Esophagus muscularis mucosa (tissue), 4 donors: ENCODE data around the gene CFAP68. TPM values are rescaled to one million over a fixed set of nuclear protein-coding genes. Genes with fewer than 3 reads are reported as not detected.

Experiments
- DNase-seq: peaks from one replicate; pipeline ENCODE4 v3.0.0-alpha.2; 2017; ENCODE audit errors: extremely low spot score
- H3K27ac ChIP-seq, 4 donors: fragments of 200-600 bp; sonication (generic); replicated peaks in 1 of 4; 1 replicate in 3 of 4; 2 replicates in 1 of 4; pipeline ENCODE4 v1.5.1; 2016 to 2019; ENCODE audit warnings: mild to moderate bottlenecking in 1 of 4
- H3K27me3 ChIP-seq, 4 donors: fragments of 200-600 bp; sonication (generic); one replicate each; pipeline versions ENCODE4 v1.5.1 to v1.6.0; 2016 to 2019
- H3K36me3 ChIP-seq, 4 donors: fragments of 200-600 bp; sonication (generic); one replicate each; pipeline ENCODE4 v1.5.1; 2016 to 2019
- H3K4me1 ChIP-seq, 4 donors: fragments of 200-600 bp; sonication (generic); one replicate each; pipeline ENCODE4 v1.5.1; 2016 to 2019
- H3K4me3 ChIP-seq, 4 donors: fragments of 200-600 bp; sonication (generic); 1 replicate in 2 of 4; 2 replicates in 2 of 4; pipeline ENCODE4 v1.5.1; 2016 to 2019; ENCODE audit warnings: mild to moderate bottlenecking in 4 of 4, moderate library complexity in 1 of 4
- H3K9me3 ChIP-seq, 4 donors: fragments of 200-600 bp; sonication (generic); 1 replicate in 3 of 4; 2 replicates in 1 of 4; pipeline ENCODE4 v1.5.1; 2016 to 2019
- CTCF ChIP-seq, 3 experiments: fragments of 200-600 bp in 2 of 3; fragments of 450-650 bp in 1 of 3; sonication (generic) in 2 of 3; IDR thresholded peaks; one replicate each; pipeline ENCODE4 v1.5.1; 2017 to 2019; ENCODE audit warnings: antibody characterized with exemption in 3 of 3, mild to moderate bottlenecking in 2 of 3, moderate library complexity in 1 of 3
- EP300 ChIP-seq: sonication (generic); formaldehyde crosslinking; IDR thresholded peaks from one replicate; pipeline ENCODE4 v1.6.1; 2017; ENCODE audit warnings: antibody characterized with exemption
- POLR2A ChIP-seq: fragments of 450-650 bp; IDR thresholded peaks from one replicate; pipeline ENCODE4 v1.6.1; 2017; ENCODE audit warnings: antibody characterized with exemption, moderate library complexity, mild to moderate bottlenecking, low read depth
- POLR2AphosphoS5 ChIP-seq, 2 donors: sonication (generic); formaldehyde crosslinking; IDR thresholded peaks; one replicate each; pipeline ENCODE4 v1.6.1; 2017; ENCODE audit warnings: antibody characterized with exemption in 2 of 2
- WGBS: methylation state at CpG from one replicate; pipeline ENCODE4 v1.1.5; 2018; 5-methylcytosine and 5-hydroxymethylcytosine counted together
- intact Hi-C: fragments of 100-400 bp; cut with DNase I; formaldehyde crosslinking; loops from one replicate; pipeline ENCODE4 v1.15.1; 2023
- total RNA-seq, 4 donors: library from RNA; depleted of rRNA; stranded (reverse); fragments of >200 nt; gene quantifications; one replicate each; pipeline versions ENCODE4 v1.1.0 to v1.2.1, GENCODE V29; 2016

Gene CFAP68
- total RNA-seq, 4 donors from 2014 or later = 8.7 to 21.7 (median 19.9) TPM

GRCh38 chr11:111870886-111871692 is 8.3 kb upstream of the CFAP68 start, which contains the start of gene ALG9:
Gene ALG9 (minus strand): TSS chr11:111871581. CDS start chr11:111871482, 99 bp downstream.
- DNase-seq = peak; percentile 93
- under 1% methylated on average over 22 of the region's 51 CpGs for WGBS
- Histone ChIP-seq H3K4me3 (peak within 1 kb of the TSS; percentile 86 to 98 (median 97)), H3K4me1 (peaks cover 7 to 26% (median 22%) of the 10 kb centered on the region in 4 donors), H3K9me3 (no peaks in the 10 kb centered on the region), H3K36me3 (peaks cover 11 to 43% (median 27%) of the 10 kb centered on the region in 4 donors), H3K27ac (peak within 1 kb of the TSS; percentile 91 to 96 (median 92)), H3K27me3 (no peaks in the 10 kb centered on the region)
- peak; percentile 83 to 84 for TF ChIP-seq POLR2AphosphoS5 (IDR thresholded peaks at IDR 0.05)
- TF ChIP-seq POLR2A = no peak
- TF ChIP-seq CTCF (IDR thresholded peaks at IDR 0.05) = peak in 2 of 3 experiments; percentile 36 to 40
- TF ChIP-seq EP300 = no peak
- intact Hi-C loops = loop anchor here (10.0 kb wide), 1 partner anchor 214 kb away; the partner anchor contains the start of genes SDHD and TIMM8B

GRCh38 chr11:111871693-111872161 is 7.6 kb upstream of the CFAP68 start:
- peak overlapping the region; percentile 86 to 98 (median 97) for H3K4me3 ChIP-seq
- no peaks in the 10 kb centered on the region for H3K9me3 ChIP-seq
- H3K36me3 ChIP-seq = peaks cover 5 to 41% (median 23%) of the 10 kb centered on the region in 4 donors
- no peaks in the 10 kb centered on the region for H3K27me3 ChIP-seq
- WGBS = 49% methylated on average over 5 of the region's 5 CpGs
- TF ChIP-seq POLR2A = no peak
- no peak for TF ChIP-seq EP300
- no peak for TF ChIP-seq CTCF (IDR thresholded peaks at IDR 0.05)
- no peak for TF ChIP-seq POLR2AphosphoS5 (IDR thresholded peaks at IDR 0.05)
- no peak for DNase-seq
- intact Hi-C loops = loop anchor here (10.0 kb wide), 1 partner anchor 213 kb away; the partner anchor contains the start of genes SDHD and TIMM8B
- H3K4me1 ChIP-seq = peaks cover 7 to 26% (median 22%) of the 10 kb centered on the region in 4 donors
- H3K27ac ChIP-seq = peak overlapping the region; percentile 91 to 96 (median 92)

- TF ChIP-seq CTCF (IDR thresholded peaks at IDR 0.05) (no peak), POLR2A (no peak), EP300 (no peak), POLR2AphosphoS5 (IDR thresholded peaks at IDR 0.05) (no peak)
- no peak for DNase-seq
- intact Hi-C loops = loop anchor here (2.0 to 10.0 kb wide), 3 partner anchors 54 to 206 kb away; partner anchors contain the start of genes SDHD and TIMM8B
- Histone ChIP-seq H3K27ac (peak overlapping the region; percentile 82 to 96 (median 94)), H3K27me3 (no peaks in the 10 kb centered on the region), H3K9me3 (no peaks in the 10 kb centered on the region), H3K4me1 (peaks cover 11 to 24% (median 18%) of the 10 kb centered on the region in 4 donors), H3K4me3 (peak overlapping the region; percentile 61 to 77 (median 64)), H3K36me3 (peaks cover 0 to 27% (median 4%) of the 10 kb centered on the region in 4 donors)
- WGBS = 0% methylated on average over 13 of the region's 13 CpGs
Measured at GRCh38 chr11:111878385-111878848, 924 bp upstream of the CFAP68 start.

- Histone ChIP-seq H3K4me1 (peaks cover 11 to 24% (median 18%) of the 10 kb centered on the region in 4 donors), H3K36me3 (peaks cover 0 to 30% (median 6%) of the 10 kb centered on the region in 4 donors), H3K4me3 (peak overlapping the region; percentile 61 to 77 (median 64)), H3K27me3 (no peaks in the 10 kb centered on the region), H3K27ac (peak overlapping the region; percentile 82 to 96 (median 94)), H3K9me3 (no peaks in the 10 kb centered on the region)
- TF ChIP-seq POLR2AphosphoS5 (IDR thresholded peaks at IDR 0.05) (no peak), EP300 (no peak), CTCF (IDR thresholded peaks at IDR 0.05) (no peak), POLR2A (no peak)
- intact Hi-C loops = loop anchor here (2.0 to 10.0 kb wide), 3 partner anchors 53 to 205 kb away; partner anchors contain the start of genes SDHD and TIMM8B
- no peak for DNase-seq
- WGBS = 35% methylated on average over 6 of the region's 6 CpGs
Measured at GRCh38 chr11:111879637-111879960, 258 bp downstream of the CFAP68 start.
